Tibial nerve (tissue), 4 donors: ENCODE measurements around the gene ITM2C. TPM values are rescaled to one million over a fixed set of nuclear protein-coding genes. Genes with fewer than 3 reads are reported as not detected.

ENCODE experiments used
- DNase-seq, 2 donors: peaks; one replicate each; pipeline ENCODE4 v3.0.0-alpha.2; 2019; ENCODE audit warnings: low spot score in 2 of 2
- H3K27ac ChIP-seq, 4 donors: fragments of 200-600 bp; sonication (generic) in 3 of 4; one replicate each; pipeline ENCODE4 v1.5.1; 2017 to 2019; ENCODE audit warnings: mild to moderate bottlenecking in 1 of 4
- H3K27me3 ChIP-seq, 2 donors: fragments of 200-600 bp; sonication (generic) in 1 of 2; one replicate each; pipeline versions ENCODE4 v1.5.1 to v1.6.0; 2017 to 2019
- H3K36me3 ChIP-seq, 3 donors: fragments of 200-600 bp; sonication (generic); one replicate each; pipeline ENCODE4 v1.5.1; 2018 to 2019
- H3K4me1 ChIP-seq, 4 donors: fragments of 200-600 bp; sonication (generic) in 3 of 4; one replicate each; pipeline ENCODE4 v1.5.1; 2017 to 2019
- H3K4me3 ChIP-seq, 4 donors: fragments of 200-600 bp; sonication (generic) in 3 of 4; one replicate each; pipeline ENCODE4 v1.5.1; 2017 to 2019; ENCODE audit warnings: mild to moderate bottlenecking in 1 of 4, moderate library complexity in 1 of 4
- H3K9me3 ChIP-seq, 4 donors: fragments of 200-600 bp; sonication (generic) in 3 of 4; one replicate each; pipeline ENCODE4 v1.5.1; 2017 to 2019
- CTCF ChIP-seq, 5 experiments: fragments of 200-600 bp in 3 of 5; fragments of 450-650 bp in 2 of 5; sonication (generic) in 3 of 5; IDR thresholded peaks; one replicate each; pipeline ENCODE4 v1.5.1; 2016 to 2019; ENCODE audit warnings: antibody characterized with exemption in 5 of 5, mild to moderate bottlenecking in 3 of 5, moderate library complexity in 2 of 5
- EP300 ChIP-seq, 2 donors: sonication (generic); formaldehyde crosslinking; IDR thresholded peaks; one replicate each; pipeline ENCODE4 v1.6.1; 2017; ENCODE audit warnings: antibody characterized with exemption in 2 of 2, mild to moderate bottlenecking in 1 of 2
- POLR2A ChIP-seq, 2 donors: fragments of 450-650 bp; IDR thresholded peaks; one replicate each; pipeline ENCODE4 v1.6.1; 2017; ENCODE audit warnings: antibody characterized with exemption in 2 of 2, mild to moderate bottlenecking in 2 of 2, moderate library complexity in 2 of 2
- WGBS, 2 donors: methylation state at CpG; one replicate each; pipeline ENCODE4 v1.1.5; 2018; 5-methylcytosine and 5-hydroxymethylcytosine counted together
- total RNA-seq, 4 donors: library from RNA; depleted of rRNA; stranded (reverse); fragments of >200 nt; gene quantifications; one replicate each; pipeline ENCODE4 v1.1.0, GENCODE V29; 2016

Gene ITM2C
- total RNA-seq, 4 donors from 2014 or later = 80.1 to 146 (median 128) TPM

GRCh38 chr2:230924092-230924469, 59.3 kb downstream of the ITM2C start:
- no peak overlapping the region for H3K4me3 ChIP-seq
- TF ChIP-seq POLR2A (IDR thresholded peaks at IDR 0.05) (no peak), EP300 (IDR thresholded peaks at IDR 0.05) (no peak), CTCF (IDR thresholded peaks at IDR 0.05) (no peak)
- DNase-seq = no peak
- no peaks in the 10 kb centered on the region for H3K4me1 ChIP-seq
- WGBS, 2 donors = 70 to 80% methylated on average over 6 of the region's 6 CpGs
- no peaks in the 10 kb centered on the region for H3K27me3 ChIP-seq
- no peak overlapping the region for H3K27ac ChIP-seq
- no peaks in the 10 kb centered on the region for H3K9me3 ChIP-seq
- no peaks in the 10 kb centered on the region for H3K36me3 ChIP-seq

- DNase-seq = no peak
- TF ChIP-seq CTCF (IDR thresholded peaks at IDR 0.05) (peak in 1 of 5 experiments; percentile 19), POLR2A (IDR thresholded peaks at IDR 0.05) (no peak), EP300 (IDR thresholded peaks at IDR 0.05) (no peak)
- Histone ChIP-seq H3K9me3 (no peaks in the 10 kb centered on the region), H3K4me3 (peak within 1 kb of the TSS in 2 of 4 donors; percentile 3 to 31), H3K36me3 (no peaks in the 10 kb centered on the region), H3K4me1 (no peaks in the 10 kb centered on the region), H3K27me3 (no peaks in the 10 kb centered on the region), H3K27ac (no peak within 1 kb of the TSS)
- WGBS, 2 donors = 64 to 67% methylated on average over 18 to 22 of the region's 26 CpGs
Observed at GRCh38 chr2:230924470-230925341, 60.0 kb downstream of the ITM2C start, which contains the start of gene GPR55. TSS of gene GPR55 (minus strand) at chr2:230925242. CDS start at chr2:230910962, 14,280 bp downstream.

GRCh38 chr2:230925443-230925878, 60.7 kb downstream of the ITM2C start:
- no peaks in the 10 kb centered on the region for H3K4me1 ChIP-seq
- H3K4me3 ChIP-seq = no peak overlapping the region
- no peak for DNase-seq
- H3K36me3 ChIP-seq = no peaks in the 10 kb centered on the region
- 45 to 64% methylated on average over 5 of the region's 9 CpGs for WGBS, 2 donors
- no peak overlapping the region for H3K27ac ChIP-seq
- no peak for TF ChIP-seq POLR2A (IDR thresholded peaks at IDR 0.05)
- TF ChIP-seq CTCF (IDR thresholded peaks at IDR 0.05) = no peak
- no peak for TF ChIP-seq EP300 (IDR thresholded peaks at IDR 0.05)
- H3K9me3 ChIP-seq = no peaks in the 10 kb centered on the region
- no peaks in the 10 kb centered on the region for H3K27me3 ChIP-seq

- Histone ChIP-seq H3K4me3 (no peak overlapping the region), H3K27me3 (no peaks in the 10 kb centered on the region), H3K27ac (no peak overlapping the region), H3K36me3 (no peaks in the 10 kb centered on the region), H3K4me1 (no peaks in the 10 kb centered on the region), H3K9me3 (no peaks in the 10 kb centered on the region)
- 84 to 89% methylated on average over 10 to 11 of the region's 11 CpGs for WGBS, 2 donors
- DNase-seq = no peak
- no peak for TF ChIP-seq POLR2A (IDR thresholded peaks at IDR 0.05)
- no peak for TF ChIP-seq CTCF (IDR thresholded peaks at IDR 0.05)
- no peak for TF ChIP-seq EP300 (IDR thresholded peaks at IDR 0.05)
Observed at GRCh38 chr2:230925879-230926765, 61.4 kb downstream of the ITM2C start.
